ENCODE data around the gene CLDN19.

GRCh38 chr1:42747125-42747524, 7.1 kb upstream of the CLDN19 start:
- TF ChIP-seq CTCF (conservative IDR thresholded peaks at IDR 0.05) = peak; percentile 64
- no peak for TF ChIP-seq ZFX (IDR thresholded peaks at IDR 0.05)

Data from C4-2B (cell line).